Umbilical cord (tissue), 2 donors: ENCODE measurements around the gene ASPG. TPM values are rescaled to one million over a fixed set of nuclear protein-coding genes. Genes with fewer than 3 reads are reported as not detected.

Experiments
- DNase-seq: peaks from one replicate; pipeline ENCODE4 v3.0.0-alpha.2; 2015; ENCODE audit warnings: low spot score
- total RNA-seq: library from RNA; depleted of rRNA; stranded (reverse); fragments of >200 nt; gene quantifications from one replicate; pipeline ENCODE4 v1.2.3, GENCODE V29; 2014; ENCODE audit warnings: low replicate concordance; ENCODE audit not compliant: insufficient read depth

Gene ASPG
- total RNA-seq, 1 donor from 2014 or later, result 12.5 TPM

- DNase-seq, result no peak
Measured at GRCh38 chr14:104093366-104094055, 8.0 kb downstream of the ASPG start.

- no peak for DNase-seq
Measured at GRCh38 chr14:104094056-104094708, 8.7 kb downstream of the ASPG start.

GRCh38 chr14:104094709-104095425 is 9.4 kb downstream of the ASPG start:
- DNase-seq, result no peak

GRCh38 chr14:104095426-104096310 is 10.2 kb downstream of the ASPG start:
- no peak for DNase-seq

- no peak for DNase-seq
Measured at GRCh38 chr14:104096318-104096717, 10.8 kb downstream of the ASPG start.

GRCh38 chr14:104096751-104097700 is 11.5 kb downstream of the ASPG start:
- DNase-seq, result no peak

GRCh38 chr14:104098272-104099095 is 13.0 kb downstream of the ASPG start:
- no peak for DNase-seq

GRCh38 chr14:104099096-104100041 is 13.9 kb downstream of the ASPG start:
- no peak for DNase-seq

GRCh38 chr14:104100171-104101085 is 14.9 kb downstream of the ASPG start:
- no peak for DNase-seq

- DNase-seq, result no peak
Measured at GRCh38 chr14:104101086-104101621, 15.7 kb downstream of the ASPG start.

- DNase-seq, result no peak
Measured at GRCh38 chr14:104101651-104102281, 16.3 kb downstream of the ASPG start.

- no peak for DNase-seq
Measured at GRCh38 chr14:104102282-104102914, 16.9 kb downstream of the ASPG start.

- no peak for DNase-seq
Measured at GRCh38 chr14:104103061-104103445, 17.6 kb downstream of the ASPG start.

- no peak for DNase-seq
Measured at GRCh38 chr14:104103446-104104075, 18.1 kb downstream of the ASPG start.

- no peak for DNase-seq
Measured at GRCh38 chr14:104104076-104104901, 18.8 kb downstream of the ASPG start.
